Astrocyte of the cerebellum (primary cell): Measurements from ENCODE around the gene PTDSS2.

Source experiments
- DNase-seq: peaks from one replicate; pipeline ENCODE4 v3.0.0-alpha.2; 2011; ENCODE audit warnings: low read depth
- H3K4me3 ChIP-seq: 2 replicates; pipeline ENCODE4 v1.5.1; 2011; ENCODE audit warnings: mild to moderate bottlenecking, low read depth, low read length, moderate library complexity
- CTCF ChIP-seq: IDR thresholded peaks from 2 replicates; pipeline ENCODE4 v1.5.1; 2012; ENCODE audit warnings: low read length, low read depth, moderate library complexity, mild to moderate bottlenecking; ENCODE audit errors: missing control alignments
- in situ Hi-C: cut with HindIII; loops from 2 replicates; pipeline ENCODE4 v1.10.0; 2017; ENCODE audit warnings: low sequenced_read_pairs

The PTDSS2 gene

GRCh38 chr11:476416-476815, 26.3 kb downstream of the PTDSS2 start:
- in situ Hi-C loops, result no loop called here
- no peak overlapping the region for H3K4me3 ChIP-seq
- TF ChIP-seq CTCF, result no peak
- no peak for DNase-seq

GRCh38 chr11:477052-477715, 27.1 kb downstream of the PTDSS2 start:
- no peak for TF ChIP-seq CTCF
- no peak overlapping the region for H3K4me3 ChIP-seq
- in situ Hi-C loops, result no loop called here
- DNase-seq, result no peak

GRCh38 chr11:479311-479710, 29.2 kb downstream of the PTDSS2 start:
- H3K4me3 ChIP-seq, result no peak overlapping the region
- no peak for DNase-seq
- no peak for TF ChIP-seq CTCF
- in situ Hi-C loops, result no loop called here

- no peak overlapping the region for H3K4me3 ChIP-seq
- in situ Hi-C loops, result no loop called here
- no peak for TF ChIP-seq CTCF
- no peak for DNase-seq
Observed at GRCh38 chr11:484616-485015, 34.5 kb downstream of the PTDSS2 start.

GRCh38 chr11:486189-486588, 36.1 kb downstream of the PTDSS2 start:
- no peak for DNase-seq
- in situ Hi-C loops, result no loop called here
- H3K4me3 ChIP-seq, result no peak overlapping the region
- no peak for TF ChIP-seq CTCF

GRCh38 chr11:487571-488021, 37.5 kb downstream of the PTDSS2 start:
- H3K4me3 ChIP-seq, result no peak overlapping the region
- in situ Hi-C loops, result no loop called here
- TF ChIP-seq CTCF, result no peak
- no peak for DNase-seq
